GM12878 (cell line): ENCODE measurements around the gene PARN. TPM values are rescaled to one million over a fixed set of nuclear protein-coding genes. Genes with fewer than 3 reads are reported as not detected.

Experiments
- ATAC-seq: fragments of 200-7000 bp; cut with Tn5 transposase; 3 replicates; pipeline ENCODE4 v1.9.1; 2020; ENCODE audit warnings: mild to moderate bottlenecking, moderate library complexity
- BruUV-seq: library from RNA; stranded (reverse); fragments of 400-500 nt; replicated peaks from 2 replicates; lab custom pipeline; 2021; lab: Mats Ljungman, UMichigan
- CTCF ChIA-PET: fragments of 300-600 bp; sonication (Branson Sonifier 250); formaldehyde crosslinking; extraction: SDS; loops from one replicate; lab custom pipeline; 2021; ENCODE audit warnings: inconsistent platforms; lab: Yijun Ruan, JAX
- POLR2A ChIA-PET: fragments of 350-600 bp; formaldehyde crosslinking; extraction: SDS; loops from one replicate; lab custom pipeline; 2021; ENCODE audit warnings: inconsistent platforms; lab: Charles Lee
- RAD21 ChIA-PET: fragments of 300-600 bp; sonication (Branson Sonifier 250); formaldehyde crosslinking; loops from one replicate; lab custom pipeline; 2023; ENCODE audit warnings: antibody characterized with exemption; ENCODE audit not compliant: unreplicated experiment; lab: Charles Lee
- SMC1A ChIA-PET: fragments of 300-600 bp; sonication (Branson Sonifier 250); formaldehyde crosslinking; loops from one replicate; lab custom pipeline; 2023; ENCODE audit not compliant: unreplicated experiment, uncharacterized antibody; lab: Charles Lee
- DNase-seq: peaks from one replicate; pipeline ENCODE4 v3.0.0-alpha.2; 2011; ENCODE audit warnings: low read depth, low spot score
- FAIRE-seq: peaks from 3 replicates; lab custom pipeline; 2011; peaks lifted over from hg19 to GRCh38; lab: Jason Lieb, UNC
- H2AFZ ChIP-seq: 2 replicates; pipeline ENCODE4 v1.6.0; 2011; ENCODE audit warnings: low read depth, low read length, control low read depth; ENCODE audit not compliant: control insufficient read depth
- H3K27ac ChIP-seq: 2 replicates; pipeline ENCODE4 v1.5.1; 2011; ENCODE audit warnings: control low read depth; ENCODE audit not compliant: control insufficient read depth, insufficient read depth
- H3K27me3 ChIP-seq, 2 experiments: replicated peaks in 1 of 2; 2 replicates each; pipeline versions ENCODE4 v1.6.0 to v1.6.1; 2011; ENCODE audit warnings: low read length in 1 of 2; ENCODE audit not compliant: control insufficient read depth in 2 of 2, insufficient read depth in 2 of 2
- H3K36me3 ChIP-seq, 2 experiments: 2 replicates each; pipeline ENCODE4 v1.5.1; 2011; ENCODE audit warnings: low read length in 1 of 2; ENCODE audit not compliant: control insufficient read depth in 2 of 2, insufficient read depth in 2 of 2
- H3K4me1 ChIP-seq: 2 replicates; pipeline ENCODE4 v1.6.1; 2011; ENCODE audit warnings: mild to moderate bottlenecking, low read length, moderate library complexity, mixed read lengths; ENCODE audit not compliant: control insufficient read depth, insufficient read depth
- H3K4me2 ChIP-seq: 2 replicates; pipeline ENCODE4 v1.6.0; 2011; ENCODE audit warnings: control low read depth; ENCODE audit not compliant: control insufficient read depth, insufficient read depth
- H3K4me3 ChIP-seq: fragments of 200-600 bp; sonication (generic); 2 replicates; pipeline ENCODE4 v1.5.1; 2016
- H3K79me2 ChIP-seq: 2 replicates; pipeline ENCODE4 v1.6.0; 2011; ENCODE audit warnings: low read length; ENCODE audit not compliant: control insufficient read depth, insufficient read depth
- H3K9ac ChIP-seq: 2 replicates; pipeline ENCODE4 v1.8.0; 2011; ENCODE audit warnings: low read length, control low read depth, mixed read lengths; ENCODE audit not compliant: control insufficient read depth, insufficient read depth
- H3K9me3 ChIP-seq: replicated peaks from 3 replicates; pipeline ENCODE4 v1.5.1; 2011; ENCODE audit warnings: mild to moderate bottlenecking, low read length; ENCODE audit not compliant: control insufficient read depth, insufficient read depth
- H4K20me1 ChIP-seq: 2 replicates; pipeline ENCODE4 v1.6.0; 2011; ENCODE audit not compliant: control insufficient read depth, insufficient read depth
- FOXM1 ChIP-seq: IDR thresholded peaks from 2 replicates; pipeline ENCODE4 v1.6.1; 2012; ENCODE audit warnings: low read depth, mild to moderate bottlenecking, inconsistent platforms, low read length, moderate library complexity
- TCF7 ChIP-seq: IDR thresholded peaks from 2 replicates; pipeline ENCODE4 v1.6.1; 2014; ENCODE audit warnings: antibody characterized with exemption, borderline replicate concordance
- ZNF24 ChIP-seq: fragments of 450-650 bp; IDR thresholded peaks from 2 replicates; pipeline ENCODE4 v1.6.1; 2017; ENCODE audit warnings: antibody characterized with exemption, mild to moderate bottlenecking
- WGBS: methylation state at CpG from one replicate; pipeline ENCODE4 v1.1.6; 2016; ENCODE audit warnings: low lambda C conversion rate; ENCODE audit not compliant: insufficient replicate concordance, insufficient coverage; ENCODE audit errors: missing lambda C conversion rate; 5-methylcytosine and 5-hydroxymethylcytosine counted together
- in situ Hi-C: fragments of 300-500 bp; cut with MboI; formaldehyde crosslinking; loops from 9 replicates; pipeline ENCODE4 v1.14.3; 2018; ENCODE audit warnings: mixed read lengths
- intact Hi-C: fragments of 100-400 bp; cut with micrococcal nuclease; formaldehyde crosslinking; loops from one replicate; pipeline ENCODE4 v1.14.2; 2022; ENCODE audit not compliant: unreplicated experiment
- polyA plus RNA-seq, 11 experiments: library from polyadenylated mRNA; depleted of rRNA in 4 of 11; unstranded in 6 of 11; stranded (reverse) in 5 of 11; fragments of >200 nt; fragmentation: Nextera tagmentation in 4 of 11; fragmentation: Illumina TruSeq in 1 of 11; extraction: Ambion mirVana in 4 of 11; extraction: Trizol in 1 of 11; gene quantifications; 1 replicate in 1 of 11; 2 replicates in 10 of 11; pipeline versions ENCODE4 v1.2.1 to v1.2.3, GENCODE V29; 2011 to 2016; ENCODE audit warnings: inconsistent platforms in 2 of 11, missing spikeins in 2 of 11, low read depth in 1 of 11
- total RNA-seq, 4 experiments: library from RNA; depleted of rRNA in 3 of 4; stranded (reverse); fragments of >200 nt in 3 of 4; fragmentation: Illumina TruSeq in 1 of 4; extraction: Trizol in 1 of 4; gene quantifications; 2 replicates each; pipeline versions ENCODE4 v1.2.1 to v1.2.3, GENCODE V29; 2013 to 2021

PARN gene
- total and polyA plus RNA-seq, 10 of the 15 experiments (the other 5 are each of a cell fraction or from before 2014, with no cell fraction given) = 15.6 to 77.3 (median 47.7) TPM

GRCh38 chr16:14641926-14642325, 11.9 kb upstream of the PARN start:
- ChIA-PET CTCF (interaction anchor here (0.7 kb wide), 1 partner anchor 8 kb away, joined by 3 read pairs; no protein-coding TSS in a partner anchor), POLR2A (no interaction called here), RAD21 (no interaction called here), SMC1A (interaction anchor here (1.1 kb wide), 1 partner anchor 65 kb away, joined by 3 read pairs; no protein-coding TSS in a partner anchor)
- BruUV-seq = no TSS peak
- peaks cover 51% of the 10 kb centered on the region for H3K79me2 ChIP-seq
- FAIRE-seq (no peak), ATAC-seq (peak; percentile 38; the same call in 2 of the 3 replicates), DNase-seq (no peak)
- no peak overlapping the region for H3K4me2 ChIP-seq
- intact Hi-C loops = no loop called here
- H3K4me3 ChIP-seq = no peak overlapping the region
- H3K4me1 ChIP-seq = no peaks in the 10 kb centered on the region
- no peaks in the 10 kb centered on the region for H4K20me1 ChIP-seq
- peaks cover 3 to 22% of the 10 kb centered on the region in 2 experiments for H3K36me3 ChIP-seq
- in situ Hi-C loops = loop anchor here (25.0 kb wide), 2 partner anchors 445 to 995 kb away; partner anchors contain the start of genes MARF1 and RRN3
- no peak overlapping the region for H3K27ac ChIP-seq
- H3K27me3 ChIP-seq = no peaks in the 10 kb centered on the region
- no peaks in the 10 kb centered on the region for H3K9me3 ChIP-seq
- no peak overlapping the region for H3K9ac ChIP-seq
- no peak for TF ChIP-seq FOXM1
- no peak for TF ChIP-seq TCF7
- 0% methylated on average over 7 of the region's 7 CpGs for WGBS
- no peak overlapping the region for H2AFZ ChIP-seq

GRCh38 chr16:14641206-14641605, 11.1 kb upstream of the PARN start:
- intact Hi-C loops = no loop called here
- WGBS = 90% methylated on average over 8 of the region's 8 CpGs
- ChIA-PET RAD21 (no interaction called here), POLR2A (no interaction called here), SMC1A (interaction anchor here (1.4 kb wide), 1 partner anchor 33 kb away, joined by 3 read pairs; no protein-coding TSS in a partner anchor), CTCF (no interaction called here)
- Histone ChIP-seq H3K36me3 (peaks cover 3 to 22% of the 10 kb centered on the region in 2 experiments), H3K27ac (no peak overlapping the region), H3K9ac (no peak overlapping the region), H4K20me1 (no peaks in the 10 kb centered on the region), H3K4me3 (no peak overlapping the region), H3K79me2 (peaks cover 54% of the 10 kb centered on the region), H3K27me3 (no peaks in the 10 kb centered on the region), H3K4me1 (no peaks in the 10 kb centered on the region), H3K9me3 (no peaks in the 10 kb centered on the region), H3K4me2 (no peak overlapping the region), H2AFZ (no peak overlapping the region)
- BruUV-seq = no TSS peak
- no peak for DNase-seq
- no peak for TF ChIP-seq ZNF24
- in situ Hi-C loops = loop anchor here (25.0 kb wide), 2 partner anchors 446 to 996 kb away; partner anchors contain the start of genes MARF1 and RRN3
- no peak for FAIRE-seq
- ATAC-seq = no peak
